GM18502 (cell line): ENCODE results near the gene TAF5L.
"Not testable (repeated sequence)": the region's sequence is repeated elsewhere in the genome, so short reads cannot be mapped to it uniquely, and the experiment has no call there.

ENCODE experiments used
- ATAC-seq: cut with Tn5 transposase; IDR thresholded peaks from one replicate; pipeline ENCODE4 v1.9.1; 2021; ENCODE audit warnings: mild to moderate bottlenecking; ENCODE audit not compliant: unreplicated experiment, poor library complexity

Gene TAF5L

DNA sequence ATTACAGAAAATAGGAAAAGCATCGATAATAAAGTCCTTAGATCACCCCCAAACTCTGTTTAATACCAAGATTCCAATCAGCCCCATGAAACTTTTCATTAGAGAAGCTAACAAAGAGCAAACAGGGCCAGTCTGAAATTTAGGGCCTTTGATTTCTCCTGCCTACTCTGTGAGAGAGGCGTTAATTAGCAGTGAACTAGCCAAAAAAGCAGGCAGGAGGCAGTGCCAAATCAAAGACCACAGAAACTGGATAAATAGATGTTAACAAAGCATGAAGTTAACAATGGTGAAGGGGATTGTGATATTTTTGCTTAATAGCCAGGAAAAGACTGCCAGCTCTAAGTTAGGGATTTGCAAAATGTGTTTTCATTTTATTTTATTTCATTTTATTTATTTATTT lies 11.2 kb downstream of the TAF5L start:
- ATAC-seq, result no peak

GRCh38 chr1:229613938-229614337 lies 12.0 kb downstream of the TAF5L start:
- ATAC-seq, result no peak

DNA sequence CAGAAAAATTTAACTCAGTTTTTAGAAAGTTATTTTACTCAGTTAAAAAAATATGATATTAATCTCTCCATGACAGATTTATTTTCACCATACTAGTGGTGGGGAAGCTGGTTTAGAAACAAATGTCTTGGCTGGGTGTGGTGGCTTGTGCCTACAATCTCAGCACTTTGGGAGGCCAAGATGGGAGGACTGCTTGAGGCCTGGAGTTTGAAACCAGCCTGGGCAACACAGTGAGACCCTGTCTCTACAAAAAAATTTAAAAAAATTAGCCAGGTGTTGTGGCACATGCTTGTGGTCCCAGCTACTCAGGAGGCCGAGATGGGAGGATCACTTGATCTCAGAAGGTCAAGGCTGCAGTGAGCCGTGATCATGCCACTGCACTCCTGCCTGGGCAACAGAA lies 17.3 kb downstream of the TAF5L start:
- ATAC-seq, result no peak

DNA sequence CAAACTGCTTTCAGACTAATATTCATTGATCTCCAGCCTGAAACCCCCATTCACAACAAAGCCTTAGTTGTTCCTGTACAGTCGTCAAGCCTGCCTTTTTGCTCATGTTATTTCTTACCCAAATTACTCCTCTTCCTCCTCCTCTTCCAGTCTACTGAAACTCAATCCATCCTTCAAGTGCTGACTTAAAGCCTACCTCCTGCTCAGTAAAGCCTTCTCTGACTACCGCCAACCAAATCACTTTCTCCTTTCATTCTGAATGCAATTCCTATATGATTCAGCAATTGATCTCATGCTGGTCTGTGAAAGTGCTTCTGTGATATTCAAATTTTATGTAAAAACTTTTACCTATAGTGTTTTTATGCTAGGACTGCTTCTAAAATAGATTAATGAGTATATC lies 18.6 kb downstream of the TAF5L start:
- no peak for ATAC-seq

DNA sequence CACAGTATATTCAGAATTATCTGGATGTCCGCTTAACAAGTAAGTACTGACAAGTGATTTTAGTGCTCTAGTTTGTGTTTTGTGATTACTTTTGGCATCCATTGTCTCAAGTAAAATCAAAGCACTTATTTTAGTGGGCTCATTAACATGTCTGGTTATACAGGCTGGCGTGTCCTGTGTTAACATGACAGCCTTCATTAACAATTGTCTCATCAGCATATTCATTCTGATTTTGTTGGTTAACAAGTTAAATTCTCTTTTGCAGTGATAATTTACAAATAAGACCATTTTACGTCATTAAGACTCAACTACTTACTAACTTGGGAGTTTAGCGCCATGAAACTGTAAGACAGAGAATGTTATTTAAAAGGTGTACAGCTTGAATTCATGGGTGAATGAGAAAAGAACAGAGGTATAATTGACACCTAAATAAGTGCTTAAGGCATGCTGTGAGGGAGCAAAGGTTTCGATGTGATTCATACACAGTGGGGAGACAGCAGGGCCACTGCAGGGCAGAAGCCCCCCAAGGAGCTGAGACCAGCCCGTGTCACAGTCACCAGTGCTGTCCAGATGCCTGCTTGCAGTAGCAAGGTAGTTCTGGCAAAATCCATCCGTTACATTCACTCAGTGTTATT lies 22.4 kb downstream of the TAF5L start:
- no peak for ATAC-seq

GRCh38 chr1:229600229-229600628 lies 25.7 kb downstream of the TAF5L start:
- ATAC-seq, result no peak

- no peak for ATAC-seq
Measured at GRCh38 chr1:229599218-229599954, 26.5 kb downstream of the TAF5L start.

DNA sequence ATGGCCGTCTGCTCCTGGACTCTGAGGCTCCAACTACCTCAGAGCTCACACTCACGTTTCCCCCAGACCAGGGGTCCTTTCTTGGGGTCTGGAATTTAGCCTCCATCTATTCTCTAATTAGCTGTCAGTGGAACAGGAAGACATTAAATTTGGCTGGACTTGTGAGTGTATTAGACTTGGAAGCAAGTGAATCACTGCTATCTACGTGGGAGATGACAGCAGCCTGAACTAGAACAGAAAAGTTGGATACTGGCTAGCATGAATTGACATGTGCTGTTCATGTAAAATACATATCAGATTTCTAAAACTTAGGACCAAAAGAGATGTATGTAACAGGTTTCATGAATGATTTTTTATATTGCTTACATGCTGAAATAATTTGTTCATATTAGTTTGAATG lies 28.0 kb downstream of the TAF5L start:
- no peak for ATAC-seq

DNA sequence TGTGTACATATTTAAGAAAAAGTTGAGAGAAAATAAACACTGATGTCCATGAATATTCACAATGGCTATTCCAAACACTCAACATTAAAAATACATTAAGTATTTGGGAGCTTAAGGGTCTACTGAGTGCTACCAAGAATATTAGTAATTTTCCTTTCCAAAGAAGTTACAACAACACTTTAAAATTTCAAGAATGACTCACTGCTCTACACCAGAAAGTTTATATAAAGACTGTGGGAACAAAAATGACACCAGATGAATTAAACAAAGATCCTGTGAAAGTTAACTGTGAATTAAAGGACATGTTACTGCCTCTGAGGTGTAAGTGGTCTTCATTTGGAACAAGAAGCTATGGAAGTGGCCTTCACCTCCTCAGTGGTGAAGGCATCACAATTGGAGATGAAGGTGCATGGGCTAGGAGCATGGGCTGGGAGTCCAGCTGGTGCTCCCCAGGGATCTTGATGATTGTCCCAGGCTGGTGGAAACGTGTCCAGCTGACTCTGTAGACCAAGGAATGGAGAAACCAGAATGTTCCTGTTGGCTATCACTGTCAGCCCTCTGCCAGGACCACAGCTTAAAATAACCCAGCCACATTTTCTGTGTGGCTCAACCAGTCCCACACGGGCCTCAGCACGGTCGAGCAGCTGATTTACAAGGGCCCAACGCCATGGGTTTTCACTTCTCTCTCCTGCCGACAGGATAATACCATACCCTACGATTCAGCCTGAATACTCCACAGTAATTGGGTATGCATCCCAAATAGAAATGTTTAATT lies 28.8 kb downstream of the TAF5L start:
- no peak for ATAC-seq

- ATAC-seq, result not testable (repeated sequence)
Measured at GRCh38 chr1:229595876-229596275, 30.0 kb downstream of the TAF5L start.

DNA sequence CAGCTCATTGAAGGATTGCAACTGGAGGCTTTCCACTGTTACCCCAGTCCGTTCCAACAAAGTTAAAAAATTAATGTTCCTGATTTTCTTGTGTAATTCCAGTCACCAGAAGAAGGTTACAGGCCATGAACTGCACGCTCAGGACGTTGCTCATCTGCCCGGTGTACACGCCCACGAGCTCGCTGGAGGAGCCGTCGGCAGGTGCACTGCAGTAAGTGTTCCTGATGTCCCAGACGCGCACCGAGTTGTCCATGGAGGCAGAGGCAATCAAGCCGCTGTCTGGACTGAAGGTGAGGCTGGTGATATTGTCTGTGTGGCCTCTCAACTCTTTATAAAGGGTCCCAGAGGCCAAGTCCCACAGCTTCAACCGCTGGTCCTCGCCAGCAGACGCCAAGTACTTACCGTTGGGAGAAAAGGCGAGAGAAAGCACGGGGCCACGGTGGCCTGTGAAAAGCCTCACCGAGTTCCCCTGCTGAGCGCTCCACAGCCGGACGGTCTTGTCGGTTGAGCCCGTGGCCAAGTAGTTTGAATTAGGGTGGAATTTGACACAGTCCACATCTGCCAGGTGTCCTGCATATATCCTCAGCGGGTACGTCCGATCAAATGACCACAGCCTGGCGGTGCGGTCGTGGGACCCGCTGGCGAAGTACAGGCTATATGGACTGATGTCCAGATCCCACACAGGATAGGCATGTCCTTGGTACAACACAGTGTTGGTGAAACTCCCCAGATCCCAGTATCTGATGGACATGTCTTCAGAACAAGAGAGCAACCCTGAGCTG lies 31.5 kb downstream of the TAF5L start:
- no peak for ATAC-seq

DNA sequence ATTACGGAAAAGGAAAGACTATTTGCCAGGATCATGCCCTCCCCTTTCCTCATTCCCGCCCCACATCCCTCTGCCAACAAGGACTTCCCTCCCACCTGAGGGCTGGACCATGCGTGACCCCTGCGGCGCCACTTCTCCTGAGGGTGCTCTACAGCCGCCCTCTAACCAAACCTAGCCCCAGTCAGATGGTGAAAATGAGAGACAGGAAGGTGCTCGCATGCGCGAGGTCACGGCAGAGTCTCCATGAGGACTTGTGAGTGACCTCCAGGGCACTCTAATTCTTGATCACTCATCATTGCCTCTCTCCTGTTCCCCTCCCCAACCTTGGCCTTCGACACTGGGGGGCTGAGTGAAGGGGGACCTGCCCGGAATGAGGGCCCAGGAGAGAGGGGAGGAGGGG lies 32.1 kb downstream of the TAF5L start:
- no peak for ATAC-seq

DNA sequence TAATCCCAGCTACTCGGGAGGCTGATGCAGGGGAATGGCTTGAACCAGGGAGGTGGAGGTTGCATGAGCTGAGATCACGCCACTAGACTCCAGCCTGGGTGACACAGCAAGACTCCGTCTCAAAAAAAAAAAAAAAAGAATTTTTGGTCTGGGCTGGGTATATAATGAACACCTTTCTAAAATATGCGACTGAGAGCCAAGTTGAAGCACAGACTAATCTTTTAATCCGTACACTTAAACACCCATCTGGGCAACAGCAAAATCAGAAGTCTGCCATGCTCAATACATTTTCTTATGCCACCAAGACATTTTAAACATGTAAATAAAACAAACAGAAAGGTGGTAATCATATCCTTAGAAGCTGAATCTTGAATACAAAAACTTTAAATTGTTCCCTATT lies 35.8 kb downstream of the TAF5L start:
- ATAC-seq, result no peak

GRCh38 chr1:229585338-229585737 lies 40.6 kb downstream of the TAF5L start:
- no peak for ATAC-seq

DNA sequence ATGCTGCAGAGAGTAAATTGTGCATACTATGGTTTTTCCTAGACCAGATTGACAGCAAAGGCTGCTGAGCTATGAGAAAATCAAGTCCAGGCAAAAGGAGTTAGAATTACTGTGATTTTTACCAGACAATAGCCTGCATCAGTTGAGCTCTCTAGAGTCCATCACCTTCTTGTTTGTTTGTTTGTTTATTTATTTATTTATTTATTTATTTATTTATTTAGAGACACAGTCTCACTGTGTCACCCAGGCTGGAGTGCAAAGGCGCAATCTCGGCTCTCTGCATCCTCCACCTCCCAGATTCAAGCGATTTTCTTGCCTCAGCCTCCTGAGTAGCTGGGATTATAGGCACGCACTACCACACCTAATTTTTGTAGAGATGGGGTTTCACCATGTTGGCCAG lies 43.2 kb downstream of the TAF5L start:
- ATAC-seq, result no peak

DNA sequence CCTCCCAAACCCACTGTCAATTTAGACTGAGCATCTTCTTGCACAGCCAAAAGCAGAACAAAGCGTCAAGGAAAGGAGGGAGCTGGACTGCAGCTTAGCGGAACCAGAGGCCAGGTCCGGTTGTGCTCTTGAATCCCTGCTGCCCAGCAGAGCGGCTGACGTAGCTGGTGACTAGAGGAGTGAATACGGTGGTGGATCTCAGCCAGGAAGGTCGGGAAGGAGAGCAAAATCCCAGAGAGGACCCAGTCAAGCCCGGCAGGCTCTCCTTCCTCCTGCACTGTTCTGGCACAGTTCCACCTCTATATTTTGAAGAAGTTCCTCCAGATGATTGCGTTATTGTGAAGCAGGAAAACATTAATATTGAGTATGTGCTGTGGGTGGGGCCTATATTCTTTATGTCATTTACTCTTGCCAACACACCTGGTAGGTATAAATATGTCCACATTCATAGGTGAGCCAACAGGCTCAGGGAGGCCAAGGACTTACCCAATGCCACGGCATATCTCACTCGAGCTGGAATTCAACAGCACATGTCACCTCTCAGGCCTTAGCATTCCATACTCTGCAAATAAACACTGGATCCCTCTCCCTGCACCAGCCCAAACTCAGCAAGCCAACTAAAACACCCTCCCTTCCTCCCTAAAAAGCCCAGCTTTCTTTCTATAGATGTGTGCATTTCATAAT lies 43.8 kb downstream of the TAF5L start:
- ATAC-seq, result no peak

- no peak for ATAC-seq
Measured at GRCh38 chr1:229581485-229581884, 44.4 kb downstream of the TAF5L start.

- ATAC-seq, result peak; percentile 91
Measured at GRCh38 chr1:229579059-229579673, 46.8 kb downstream of the TAF5L start.

DNA sequence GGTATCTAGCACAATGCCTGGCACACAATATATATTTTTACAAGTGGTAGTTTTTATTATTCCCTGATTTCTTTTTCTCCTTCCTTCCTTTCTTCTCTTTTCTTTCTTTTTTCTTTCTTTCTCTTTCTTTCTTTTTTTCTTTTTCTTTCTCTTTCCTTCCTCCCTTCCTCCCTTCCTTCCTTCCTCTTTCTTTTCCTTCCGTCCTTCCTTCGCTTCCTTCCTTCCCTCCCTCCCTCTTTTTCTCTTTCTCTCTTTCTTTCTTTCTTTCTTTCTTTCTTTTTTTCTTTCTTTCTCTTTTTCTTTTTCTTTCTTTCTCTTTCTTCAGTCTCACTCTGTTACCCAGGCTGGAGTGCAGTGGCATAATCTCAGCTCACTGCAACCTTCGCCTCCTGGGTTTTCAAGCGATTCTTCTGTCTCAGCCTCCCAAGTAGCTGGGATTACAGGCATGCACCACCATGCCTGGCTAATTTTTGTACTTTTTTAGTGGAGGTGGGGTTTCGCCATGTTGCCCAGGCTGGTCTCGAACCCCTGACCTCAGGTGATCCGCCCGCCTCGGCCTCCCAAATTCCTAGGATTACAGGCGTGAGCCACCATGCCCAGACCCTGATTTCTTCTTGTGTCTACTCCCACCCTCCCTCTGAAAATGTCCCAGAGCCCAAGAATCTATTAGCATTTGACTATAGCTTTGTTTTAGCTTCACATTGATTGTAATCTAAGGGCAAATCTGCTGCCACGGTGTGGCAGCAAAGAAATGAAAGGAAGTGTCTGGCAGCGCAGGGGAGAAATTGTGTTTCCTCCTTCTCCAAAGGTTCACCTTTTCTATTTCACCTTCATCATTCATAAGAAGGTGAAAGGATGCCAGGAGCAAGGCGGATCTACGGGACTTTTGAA lies 47.5 kb downstream of the TAF5L start:
- peak; percentile 35 for ATAC-seq
